HEK293 (cell line): ENCODE results near the gene SLC7A10.

Source experiments
- CTCF ChIA-PET: fragments of 350-600 bp; formaldehyde crosslinking; extraction: SDS; loops from one replicate; lab custom pipeline; 2021; ENCODE audit warnings: antibody characterized with exemption; lab: Yijun Ruan, JAX
- POLR2A ChIA-PET: fragments of 300-600 bp; formaldehyde crosslinking; extraction: SDS; loops from one replicate; lab custom pipeline; 2020; ENCODE audit warnings: antibody characterized with exemption, inconsistent platforms; lab: Yijun Ruan, JAX
- H3K27ac ChIP-seq: fragments of 200-500 bp; sonication (Bioruptor generic); 2 replicates; pipeline ENCODE4 v1.5.1; 2014; ENCODE audit warnings: low read depth, low read length, control low read depth, inconsistent platforms; ENCODE audit errors: extremely low read depth
- H3K36me3 ChIP-seq, 2 experiments: fragments of 200-500 bp in 1 of 2; sonication (Bioruptor generic) in 1 of 2; 1 replicate in 1 of 2; 2 replicates in 1 of 2; pipeline ENCODE4 v1.5.1; 2014 to 2017; ENCODE audit warnings: inconsistent platforms in 2 of 2, low read length in 2 of 2; ENCODE audit not compliant: control insufficient read depth in 2 of 2, insufficient read depth in 1 of 2
- H3K4me1 ChIP-seq: fragments of 200-500 bp; sonication (Bioruptor generic); 2 replicates; pipeline ENCODE4 v1.5.1; 2014; ENCODE audit warnings: mild to moderate bottlenecking, low read length, inconsistent platforms; ENCODE audit not compliant: control insufficient read depth, insufficient read depth
- H3K4me3 ChIP-seq: 2 replicates; pipeline ENCODE4 v1.5.1; 2011; ENCODE audit warnings: low read depth, mild to moderate bottlenecking, control low read depth, low read length, moderate library complexity
- H3K9me3 ChIP-seq: fragments of 200-500 bp; sonication (Bioruptor generic); 2 replicates; pipeline ENCODE4 v1.5.1; 2014; ENCODE audit warnings: low read depth, low read length, inconsistent platforms; ENCODE audit not compliant: control insufficient read depth, insufficient read depth
- BCL11B ChIP-seq: fragments of 450-650 bp; formaldehyde crosslinking; IDR thresholded peaks from 2 replicates; pipeline ENCODE4 v1.5.1; 2016; ENCODE audit warnings: low read depth, missing biosample characterization, missing genetic modification characterization
- KLF1 ChIP-seq: fragments of 450-650 bp; formaldehyde crosslinking; IDR thresholded peaks from 2 replicates; pipeline ENCODE4 v1.5.1; 2016; ENCODE audit warnings: missing biosample characterization, missing genetic modification characterization
- SETDB1 ChIP-seq: IDR thresholded peaks from one replicate; pipeline ENCODE4 v1.6.1; 2017; ENCODE audit warnings: mild to moderate bottlenecking, low read length, moderate library complexity, mixed read lengths; ENCODE audit not compliant: insufficient read length
- TCF7L2 ChIP-seq: IDR thresholded peaks from 2 replicates; pipeline ENCODE4 v1.6.1; 2011; ENCODE audit warnings: low read depth, mild to moderate bottlenecking, inconsistent platforms, low read length, moderate library complexity, borderline replicate concordance
- ZBTB20 ChIP-seq: fragments of 450-650 bp; formaldehyde crosslinking; IDR thresholded peaks from 2 replicates; pipeline ENCODE4 v1.5.1; 2016; ENCODE audit warnings: missing biosample characterization, missing genetic modification characterization
- ZBTB48 ChIP-seq: fragments of 450-650 bp; formaldehyde crosslinking; IDR thresholded peaks from 2 replicates; pipeline ENCODE4 v1.5.1; 2016; ENCODE audit warnings: missing biosample characterization, missing genetic modification characterization
- ZFHX2 ChIP-seq: fragments of 450-650 bp; formaldehyde crosslinking; conservative IDR thresholded peaks from 2 replicates; pipeline ENCODE4 v1.5.1; 2016; ENCODE audit warnings: missing biosample characterization, missing genetic modification characterization
- ZFP41 ChIP-seq: fragments of 450-650 bp; formaldehyde crosslinking; IDR thresholded peaks from 2 replicates; pipeline ENCODE4 v1.5.1; 2016; ENCODE audit warnings: missing biosample characterization, missing genetic modification characterization, borderline replicate concordance
- ZIC2 ChIP-seq: fragments of 450-650 bp; formaldehyde crosslinking; IDR thresholded peaks from 2 replicates; pipeline ENCODE4 v1.5.1; 2016; ENCODE audit warnings: missing biosample characterization, missing genetic modification characterization
- ZNF112 ChIP-seq: fragments of 450-650 bp; formaldehyde crosslinking; IDR thresholded peaks from 2 replicates; pipeline ENCODE4 v1.5.0; 2017; ENCODE audit warnings: missing biosample characterization, missing genetic modification characterization
- ZNF140 ChIP-seq: fragments of 450-650 bp; formaldehyde crosslinking; IDR thresholded peaks from 2 replicates; pipeline ENCODE4 v1.5.1; 2016; ENCODE audit warnings: missing biosample characterization, missing genetic modification characterization
- ZNF146 ChIP-seq: fragments of 450-650 bp; formaldehyde crosslinking; IDR thresholded peaks from 2 replicates; pipeline ENCODE4 v1.5.1; 2016; ENCODE audit warnings: missing biosample characterization, missing genetic modification characterization
- ZNF175 ChIP-seq: fragments of 450-650 bp; formaldehyde crosslinking; IDR thresholded peaks from 2 replicates; pipeline ENCODE4 v1.5.1; 2016; ENCODE audit warnings: missing biosample characterization, missing genetic modification characterization
- ZNF19 ChIP-seq: fragments of 450-650 bp; formaldehyde crosslinking; IDR thresholded peaks from 2 replicates; pipeline ENCODE4; 2016; ENCODE audit warnings: missing biosample characterization, missing genetic modification characterization, low read depth
- ZNF202 ChIP-seq: fragments of 450-650 bp; formaldehyde crosslinking; IDR thresholded peaks from 2 replicates; pipeline ENCODE4 v1.5.1; 2016; ENCODE audit warnings: missing biosample characterization, missing genetic modification characterization, borderline replicate concordance
- ZNF274 ChIP-seq, 2 experiments: fragments of 200-500 bp in 1 of 2; fragments of 450-650 bp in 1 of 2; sonication (Bioruptor generic) in 1 of 2; formaldehyde crosslinking in 1 of 2; IDR thresholded peaks; 2 replicates each; pipeline versions ENCODE4 v1.5.1 to v1.6.1; 2014 to 2016; ENCODE audit warnings: borderline replicate concordance in 1 of 2, inconsistent platforms in 1 of 2, low read length in 1 of 2, missing biosample characterization in 1 of 2, missing genetic modification characterization in 1 of 2
- ZNF280C ChIP-seq: fragments of 450-650 bp; formaldehyde crosslinking; IDR thresholded peaks from 2 replicates; pipeline ENCODE4 v1.5.1; 2016; ENCODE audit warnings: missing biosample characterization, missing genetic modification characterization
- ZNF311 ChIP-seq: fragments of 450-650 bp; formaldehyde crosslinking; IDR thresholded peaks from 2 replicates; pipeline ENCODE4 v1.5.1; 2017; ENCODE audit warnings: missing biosample characterization, missing genetic modification characterization, borderline replicate concordance
- ZNF354C ChIP-seq: fragments of 450-650 bp; formaldehyde crosslinking; IDR thresholded peaks from 2 replicates; pipeline ENCODE4 v1.5.1; 2016; ENCODE audit warnings: missing biosample characterization, missing genetic modification characterization, low read depth, borderline replicate concordance
- ZNF366 ChIP-seq: fragments of 450-650 bp; formaldehyde crosslinking; conservative IDR thresholded peaks from 2 replicates; pipeline ENCODE4 v1.5.1; 2016; ENCODE audit warnings: missing biosample characterization, missing genetic modification characterization
- ZNF416 ChIP-seq: fragments of 450-650 bp; formaldehyde crosslinking; IDR thresholded peaks from 2 replicates; pipeline ENCODE4 v1.5.1; 2016; ENCODE audit warnings: missing biosample characterization, missing genetic modification characterization
- ZNF48 ChIP-seq: fragments of 450-650 bp; formaldehyde crosslinking; IDR thresholded peaks from 2 replicates; pipeline ENCODE4 v1.5.1; 2016; ENCODE audit warnings: missing biosample characterization, missing genetic modification characterization
- ZNF488 ChIP-seq: fragments of 450-650 bp; formaldehyde crosslinking; IDR thresholded peaks from 2 replicates; pipeline ENCODE4 v1.5.1; 2016; ENCODE audit warnings: missing biosample characterization, missing genetic modification characterization
- ZNF521 ChIP-seq: fragments of 450-650 bp; formaldehyde crosslinking; IDR thresholded peaks from 2 replicates; pipeline ENCODE4 v1.5.1; 2017; ENCODE audit warnings: missing biosample characterization, mild to moderate bottlenecking, missing genetic modification characterization
- ZNF544 ChIP-seq: fragments of 450-650 bp; formaldehyde crosslinking; IDR thresholded peaks from 2 replicates; pipeline ENCODE4 v1.5.0; 2017; ENCODE audit warnings: missing biosample characterization, missing genetic modification characterization
- ZNF561 ChIP-seq: fragments of 450-650 bp; IDR thresholded peaks from 2 replicates; pipeline ENCODE4 v1.5.1; 2018; ENCODE audit warnings: missing biosample characterization, missing genetic modification characterization, borderline replicate concordance
- ZNF580 ChIP-seq: fragments of 450-650 bp; formaldehyde crosslinking; IDR thresholded peaks from 2 replicates; pipeline ENCODE4 v1.5.1; 2016; ENCODE audit warnings: missing biosample characterization, missing genetic modification characterization
- ZNF704 ChIP-seq: fragments of 450-650 bp; formaldehyde crosslinking; IDR thresholded peaks from 2 replicates; pipeline ENCODE4 v1.5.1; 2016; ENCODE audit warnings: missing biosample characterization, missing genetic modification characterization
- ZNF776 ChIP-seq: fragments of 450-650 bp; formaldehyde crosslinking; IDR thresholded peaks from 2 replicates; pipeline ENCODE4 v1.5.0; 2017; ENCODE audit warnings: missing biosample characterization, missing genetic modification characterization, borderline replicate concordance
- ZNF791 ChIP-seq: fragments of 450-650 bp; formaldehyde crosslinking; IDR thresholded peaks from 2 replicates; pipeline ENCODE4 v1.5.1; 2016; ENCODE audit warnings: missing biosample characterization, missing genetic modification characterization
- ZNF792 ChIP-seq: fragments of 450-650 bp; formaldehyde crosslinking; IDR thresholded peaks from 2 replicates; pipeline ENCODE4 v1.5.1; 2016; ENCODE audit warnings: missing biosample characterization, missing genetic modification characterization
- ZSCAN4 ChIP-seq: fragments of 450-650 bp; formaldehyde crosslinking; IDR thresholded peaks from 2 replicates; pipeline ENCODE4 v1.5.1; 2017; ENCODE audit warnings: missing biosample characterization, missing genetic modification characterization

SLC7A10 gene

GRCh38 chr19:33233056-33233873 lies 7.6 kb upstream of the SLC7A10 start:
- Histone ChIP-seq H3K9me3 (peaks cover 8% of the 10 kb centered on the region), H3K36me3 (no peaks in the 10 kb centered on the region), H3K4me1 (peaks cover under 1% of the 10 kb centered on the region; the same call in 1 of the 2 replicates), H3K4me3 (no peak overlapping the region), H3K27ac (no peak overlapping the region)
- POLR2A ChIA-PET = no interaction called here
- CTCF ChIA-PET = interaction anchor here (0.6 to 3.9 kb wide), 5 partner anchors 10 to 193 kb away, joined by 3 to 24 read pairs (median 4); no protein-coding TSS in a partner anchor
- TF ChIP-seq ZNF311 (tag by site-specific recombination) (peak; percentile 53; the same call in 1 of the 2 replicates), ZNF366 (tag by site-specific recombination) (no peak), ZNF48 (tag by site-specific recombination) (no peak), ZNF561 (tag by site-specific recombination) (no peak), ZFHX2 (peak; percentile 77), ZNF112 (tag by site-specific recombination) (peak; percentile 55), ZNF791 (tag by site-specific recombination) (peak; percentile 56; the same call in 1 of the 2 replicates), ZIC2 (tag by site-specific recombination) (peak; percentile 15; the same call in 1 of the 2 replicates), ZNF175 (tag by site-specific recombination) (peak; percentile 96; the same call in 1 of the 2 replicates), ZNF416 (tag by site-specific recombination) (peak; percentile 35; the same call in 1 of the 2 replicates), KLF1 (tag by site-specific recombination) (no peak), ZNF544 (tag by site-specific recombination) (peak; percentile 16; the same call in 1 of the 2 replicates), ZNF280C (0 out of 2 replicates have a peak, but pooled peaks have one; percentile 73), ZNF354C (no peak), ZNF274 (IDR thresholded peaks at IDR 0.05; ENCODE audit: low read length) (no peak), ZNF274 (tag by site-specific recombination; IDR thresholded peaks at IDR 0.05; ENCODE audit: borderline replicate concordance) (0 out of 2 replicates have a peak, but pooled peaks have one; percentile 63), ZBTB20 (tag by site-specific recombination) (peak; percentile 37; the same call in 1 of the 2 replicates), ZNF776 (tag by site-specific recombination) (peak; percentile 75), ZNF704 (tag by site-specific recombination) (peak; percentile 69; the same call in 1 of the 2 replicates), ZNF202 (tag by site-specific recombination) (peak; percentile 54; the same call in 1 of the 2 replicates), ZNF140 (tag by site-specific recombination) (no peak), BCL11B (tag by site-specific recombination) (no peak), ZNF488 (tag by site-specific recombination) (peak; percentile 52), ZNF792 (tag by site-specific recombination) (no peak), ZNF521 (tag by site-specific recombination) (peak; percentile 91), ZBTB48 (peak; percentile 49; the same call in 1 of the 2 replicates), ZFP41 (tag by site-specific recombination) (peak; percentile 28; the same call in 1 of the 2 replicates), ZNF146 (tag by site-specific recombination) (peak; percentile 7; the same call in 1 of the 2 replicates), ZNF19 (tag by site-specific recombination) (no peak), ZSCAN4 (peak; percentile 57; the same call in 1 of the 2 replicates), ZNF580 (tag by site-specific recombination) (no peak), SETDB1 (no peak), TCF7L2 (no peak)
